Small intestine (tissue), 7 donors: ENCODE results near the gene LPCAT4. TPM values are rescaled to one million over a fixed set of nuclear protein-coding genes. Genes with fewer than 3 reads are reported as not detected.

Source experiments
- DNase-seq, 2 donors: peaks; one replicate each; pipeline versions ENCODE4 v3.0.0 to v3.0.0-alpha.2; 2013
- FAIRE-seq: peaks from 2 replicates; lab custom pipeline; 2012; peaks lifted over from hg19 to GRCh38; lab: Jason Lieb, UNC
- H3K27ac ChIP-seq, 3 donors: one replicate each; pipeline ENCODE4 v1.5.1; 2013; ENCODE audit warnings: low read length in 2 of 3, mild to moderate bottlenecking in 2 of 3, control low read depth in 1 of 3, inconsistent platforms in 1 of 3, low read depth in 1 of 3, moderate library complexity in 1 of 3
- H3K27me3 ChIP-seq, 3 donors: one replicate each; pipeline ENCODE4 v1.6.1; 2013; ENCODE audit warnings: low read length in 3 of 3, inconsistent platforms in 1 of 3; ENCODE audit not compliant: control insufficient read depth in 3 of 3, insufficient read depth in 3 of 3
- H3K36me3 ChIP-seq, 3 donors: one replicate each; pipeline ENCODE4 v1.6.1; 2013; ENCODE audit warnings: low read length in 3 of 3, inconsistent platforms in 1 of 3, low read depth in 1 of 3, mild to moderate bottlenecking in 1 of 3, moderate library complexity in 1 of 3; ENCODE audit not compliant: control insufficient read depth in 3 of 3, insufficient read depth in 2 of 3
- H3K4me1 ChIP-seq, 3 donors: one replicate each; pipeline ENCODE4 v1.6.1; 2013; ENCODE audit warnings: low read length in 2 of 3, inconsistent platforms in 1 of 3, low read depth in 1 of 3, mild to moderate bottlenecking in 1 of 3, moderate library complexity in 1 of 3; ENCODE audit not compliant: control insufficient read depth in 3 of 3, insufficient read depth in 2 of 3
- H3K4me3 ChIP-seq, 3 donors: one replicate each; pipeline ENCODE4 v1.5.1; 2013; ENCODE audit warnings: low read length in 3 of 3, control low read depth in 1 of 3, inconsistent platforms in 1 of 3, low read depth in 1 of 3, mild to moderate bottlenecking in 1 of 3, moderate library complexity in 1 of 3
- H3K9me3 ChIP-seq, 2 donors: one replicate each; pipeline ENCODE4 v1.6.1; 2013; ENCODE audit warnings: low read depth in 1 of 2, low read length in 1 of 2; ENCODE audit not compliant: control insufficient read depth in 2 of 2, insufficient read depth in 1 of 2
- WGBS, 3 donors: extraction: QIAGEN DNeasy Blood & Tissue Kit; methylation state at CpG; one replicate each; pipeline ENCODE4 v1.1.7; 2013; 5-methylcytosine and 5-hydroxymethylcytosine counted together
- polyA plus RNA-seq, 4 donors: library from polyadenylated mRNA; stranded (reverse) in 3 of 4; unstranded in 1 of 4; fragments of 200-250 nt in 3 of 4; fragments of 120-200 nt in 1 of 4; gene quantifications; one replicate each; pipeline versions ENCODE4 v1.2.1 to v1.2.3, GENCODE V29; 2013
- donor health status: healthy with polysubstance abuse.
- donor health status: control.
- donor health status: control.
- donor health status: Bipolar disorder and iron deficiency.
- donor health status: healthy.

Gene LPCAT4
- polyA plus RNA-seq, 4 donors, result 19.7 to 85.0 (median 71.2) TPM

- H3K4me3 ChIP-seq, result no peak overlapping the region
- no peak for FAIRE-seq
- no peaks in the 10 kb centered on the region for H3K9me3 ChIP-seq
- no peak overlapping the region for H3K27ac ChIP-seq
- DNase-seq, result no peak
- WGBS, 3 donors, result 91 to 92% (median 92%) methylated on average over 5 of the region's 5 CpGs
- no peaks in the 10 kb centered on the region for H3K27me3 ChIP-seq
- H3K4me1 ChIP-seq, result no peaks in the 10 kb centered on the region
- H3K36me3 ChIP-seq, result no peaks in the 10 kb centered on the region
Observed at GRCh38 chr15:34330279-34330678, 36.7 kb downstream of the LPCAT4 start.

- H3K4me1 ChIP-seq, result no peaks in the 10 kb centered on the region
- no peaks in the 10 kb centered on the region for H3K9me3 ChIP-seq
- H3K36me3 ChIP-seq, result no peaks in the 10 kb centered on the region
- H3K4me3 ChIP-seq, result no peak overlapping the region
- WGBS, 3 donors, result 63 to 76% (median 68%) methylated on average over 2 of the region's 2 CpGs
- no peak for DNase-seq
- FAIRE-seq, result no peak
- peak overlapping the region in 1 of 3 donors; percentile 22 for H3K27ac ChIP-seq
- no peaks in the 10 kb centered on the region for H3K27me3 ChIP-seq
Observed at GRCh38 chr15:34329006-34329405, 38.0 kb downstream of the LPCAT4 start.

DNA sequence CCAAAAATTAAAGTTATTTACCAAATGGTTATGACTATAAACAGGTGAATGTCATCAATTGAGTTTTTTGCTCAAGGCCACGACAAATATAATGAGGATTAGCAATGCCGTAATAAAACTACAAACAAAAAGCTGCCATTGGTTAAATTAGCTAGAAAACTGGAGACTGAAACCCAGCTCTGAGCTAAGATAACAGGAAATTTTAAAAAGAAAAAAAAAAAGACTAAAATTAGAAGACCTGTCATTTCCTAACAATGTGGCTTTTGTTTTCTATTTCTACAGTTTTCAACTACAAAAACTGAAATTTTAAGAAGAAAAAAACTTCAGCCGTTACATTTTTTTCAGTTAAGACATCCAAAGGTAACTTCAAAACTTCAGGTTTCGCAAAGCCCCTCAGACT lies 39.1 kb downstream of the LPCAT4 start:
- FAIRE-seq (no peak), DNase-seq (no peak)
- Histone ChIP-seq H3K4me1 (no peaks in the 10 kb centered on the region), H3K27ac (peak overlapping the region in 1 of 3 donors; percentile 20), H3K4me3 (no peak overlapping the region), H3K27me3 (no peaks in the 10 kb centered on the region), H3K9me3 (no peaks in the 10 kb centered on the region), H3K36me3 (no peaks in the 10 kb centered on the region)
- 65 to 84% (median 73%) methylated on average over 4 of the region's 4 CpGs for WGBS, 3 donors

GRCh38 chr15:34325368-34325767 lies 41.6 kb downstream of the LPCAT4 start:
- H3K36me3 ChIP-seq, result no peaks in the 10 kb centered on the region
- no peak for FAIRE-seq
- no peak overlapping the region for H3K4me3 ChIP-seq
- no peaks in the 10 kb centered on the region for H3K9me3 ChIP-seq
- DNase-seq, result no peak
- no peak overlapping the region for H3K27ac ChIP-seq
- H3K4me1 ChIP-seq, result no peaks in the 10 kb centered on the region
- H3K27me3 ChIP-seq, result no peaks in the 10 kb centered on the region

DNA sequence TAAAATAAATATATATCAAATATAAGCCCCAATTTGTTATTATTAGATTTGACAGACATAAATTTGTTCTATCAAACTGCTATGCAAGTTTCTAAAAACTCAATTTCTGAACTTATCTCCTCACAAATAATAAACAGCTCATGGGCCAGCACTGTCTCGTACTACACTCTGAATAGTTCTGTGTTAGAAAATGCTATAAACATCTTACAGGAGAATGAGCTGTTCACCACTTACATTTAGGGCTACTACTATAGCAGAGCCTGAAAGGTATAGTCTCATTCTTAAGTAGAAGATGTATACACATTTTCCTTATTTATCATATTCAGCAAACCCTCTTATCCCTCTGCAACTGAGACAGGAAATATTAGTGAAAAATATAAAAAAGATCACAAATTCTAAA lies 42.1 kb downstream of the LPCAT4 start:
- H3K9me3 ChIP-seq, result no peaks in the 10 kb centered on the region
- no peak for FAIRE-seq
- DNase-seq, result no peak
- WGBS, 3 donors, result 84 to 91% (median 88%) methylated on average over 1 of the region's 1 CpG
- H3K4me3 ChIP-seq, result no peak overlapping the region
- no peaks in the 10 kb centered on the region for H3K36me3 ChIP-seq
- no peaks in the 10 kb centered on the region for H3K4me1 ChIP-seq
- no peak overlapping the region for H3K27ac ChIP-seq
- H3K27me3 ChIP-seq, result no peaks in the 10 kb centered on the region

- FAIRE-seq, result no peak
- H3K27me3 ChIP-seq, result no peaks in the 10 kb centered on the region
- H3K36me3 ChIP-seq, result no peaks in the 10 kb centered on the region
- no peaks in the 10 kb centered on the region for H3K4me1 ChIP-seq
- H3K4me3 ChIP-seq, result no peak overlapping the region
- H3K9me3 ChIP-seq, result no peaks in the 10 kb centered on the region
- no peak overlapping the region for H3K27ac ChIP-seq
- 95 to 97% (median 96%) methylated on average over 10 of the region's 10 CpGs for WGBS, 3 donors
- no peak for DNase-seq
Observed at GRCh38 chr15:34323217-34323616, 43.8 kb downstream of the LPCAT4 start.

GRCh38 chr15:34318277-34319079 lies 48.5 kb downstream of the LPCAT4 start:
- FAIRE-seq (no peak), DNase-seq (peak; percentile 89 to 94)
- no peaks in the 10 kb centered on the region for H3K9me3 ChIP-seq
- H3K27ac ChIP-seq, result peak overlapping the region; percentile 43 to 85 (median 77)
- 2 to 5% (median 4%) methylated on average over 10 of the region's 10 CpGs for WGBS, 3 donors
- peaks cover 0 to 2% (median 0%) of the 10 kb centered on the region in 3 donors for H3K36me3 ChIP-seq
- no peaks in the 10 kb centered on the region for H3K27me3 ChIP-seq
- H3K4me3 ChIP-seq, result peak overlapping the region; percentile 21 to 69 (median 58)
- H3K4me1 ChIP-seq, result no peaks in the 10 kb centered on the region

DNA sequence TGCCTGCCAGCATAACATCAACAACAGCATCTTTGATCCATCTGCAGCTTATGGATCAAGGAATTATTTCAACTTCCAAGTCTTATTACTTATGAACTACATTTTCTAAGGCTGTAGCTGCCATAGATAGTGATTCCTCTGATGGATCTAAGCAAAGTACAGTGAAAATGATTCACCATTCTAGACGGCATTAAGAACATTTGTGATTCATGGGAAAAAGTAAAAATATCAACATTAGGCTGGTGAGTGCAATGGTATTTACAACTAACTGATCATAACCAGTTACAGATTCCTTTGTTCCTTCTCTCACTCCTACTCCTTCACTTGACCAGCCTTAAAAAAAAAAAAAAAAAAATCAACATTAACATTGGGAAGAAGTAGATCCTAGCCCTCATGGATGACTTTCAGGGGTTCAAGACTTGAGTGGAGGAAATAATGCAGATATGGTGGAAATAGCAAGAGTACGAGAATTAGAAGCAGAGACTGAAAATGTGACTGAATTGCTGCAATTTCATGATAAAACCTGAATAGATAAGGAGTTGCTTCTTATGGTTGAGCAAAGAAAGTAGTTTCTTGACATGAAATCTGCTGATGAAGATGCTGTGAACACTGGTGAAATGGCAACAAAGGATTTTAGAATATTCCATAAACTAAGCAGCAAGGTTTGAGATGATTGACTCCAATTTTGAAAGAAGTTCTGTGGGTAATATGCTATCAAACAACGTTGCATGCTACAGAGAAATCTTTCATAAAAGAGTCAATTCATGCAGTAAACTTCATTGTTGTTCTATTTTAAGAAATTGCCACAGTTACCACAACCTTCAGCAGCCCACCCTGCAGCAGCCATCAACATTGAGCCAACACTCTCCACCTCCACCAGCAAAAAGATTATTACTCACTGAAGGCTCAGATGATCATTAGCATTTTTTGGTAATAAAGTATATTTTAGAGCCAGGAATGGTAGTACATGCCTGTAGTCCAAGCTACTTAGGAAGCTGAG lies 52.2 kb downstream of the LPCAT4 start:
- H3K27ac ChIP-seq, result no peak overlapping the region
- FAIRE-seq (no peak), DNase-seq (no peak)
- no peaks in the 10 kb centered on the region for H3K27me3 ChIP-seq
- H3K4me1 ChIP-seq, result no peaks in the 10 kb centered on the region
- WGBS, 3 donors, result 73 to 83% (median 78%) methylated on average over 3 of the region's 3 CpGs
- no peak overlapping the region for H3K4me3 ChIP-seq
- H3K36me3 ChIP-seq, result peaks cover 0 to 2% (median 2%) of the 10 kb centered on the region in 3 donors
- no peaks in the 10 kb centered on the region for H3K9me3 ChIP-seq
